MM.1S (cell line): Measurements from ENCODE around the gene PRRG2.

ENCODE experiments used
- EZH2phosphoT487 ChIP-seq: fragments of 300-600 bp; sonication (generic); IDR thresholded peaks from 2 replicates; pipeline ENCODE4 v1.6.1; 2018; ENCODE audit warnings: antibody characterized with exemption, low read length
- TF ChIP-seq, protein P1 (sequence below): fragments of 300-600 bp; sonication (generic); IDR thresholded peaks from 2 replicates; pipeline ENCODE4 v1.5.1; 2016; ENCODE audit warnings: antibody characterized with exemption, low read length, mixed read lengths

DNA sequence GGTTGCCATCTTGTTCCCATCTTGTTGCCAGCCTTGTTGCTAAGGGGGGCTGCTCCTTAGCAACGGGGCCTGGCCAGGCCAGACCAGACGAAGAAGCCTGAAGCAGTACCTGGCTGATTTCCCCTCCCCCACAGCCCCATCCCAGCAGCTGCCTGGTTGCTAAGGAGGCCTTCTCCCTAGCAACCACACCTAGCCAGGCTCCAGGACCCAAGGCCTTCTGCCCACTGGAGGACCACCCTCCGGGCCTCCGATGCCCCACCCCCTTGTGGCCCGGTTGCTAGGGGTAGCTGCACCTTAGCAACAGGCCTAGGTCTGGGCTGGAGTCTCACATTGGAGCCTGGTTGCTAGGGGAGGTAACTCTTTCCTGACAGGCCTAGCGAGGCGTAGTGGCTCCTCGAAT is 3.9 kb downstream of the PRRG2 start:
- TF ChIP-seq, protein P1, sequence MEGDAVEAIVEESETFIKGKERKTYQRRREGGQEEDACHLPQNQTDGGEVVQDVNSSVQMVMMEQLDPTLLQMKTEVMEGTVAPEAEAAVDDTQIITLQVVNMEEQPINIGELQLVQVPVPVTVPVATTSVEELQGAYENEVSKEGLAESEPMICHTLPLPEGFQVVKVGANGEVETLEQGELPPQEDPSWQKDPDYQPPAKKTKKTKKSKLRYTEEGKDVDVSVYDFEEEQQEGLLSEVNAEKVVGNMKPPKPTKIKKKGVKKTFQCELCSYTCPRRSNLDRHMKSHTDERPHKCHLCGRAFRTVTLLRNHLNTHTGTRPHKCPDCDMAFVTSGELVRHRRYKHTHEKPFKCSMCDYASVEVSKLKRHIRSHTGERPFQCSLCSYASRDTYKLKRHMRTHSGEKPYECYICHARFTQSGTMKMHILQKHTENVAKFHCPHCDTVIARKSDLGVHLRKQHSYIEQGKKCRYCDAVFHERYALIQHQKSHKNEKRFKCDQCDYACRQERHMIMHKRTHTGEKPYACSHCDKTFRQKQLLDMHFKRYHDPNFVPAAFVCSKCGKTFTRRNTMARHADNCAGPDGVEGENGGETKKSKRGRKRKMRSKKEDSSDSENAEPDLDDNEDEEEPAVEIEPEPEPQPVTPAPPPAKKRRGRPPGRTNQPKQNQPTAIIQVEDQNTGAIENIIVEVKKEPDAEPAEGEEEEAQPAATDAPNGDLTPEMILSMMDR, result no peak
- TF ChIP-seq EZH2phosphoT487, result no peak
